Prostate gland (tissue), 2 donors: Measurements from ENCODE around the gene COPE. TPM values are rescaled to one million over a fixed set of nuclear protein-coding genes. Genes with fewer than 3 reads are reported as not detected.

Source experiments
- DNase-seq: peaks from one replicate; pipeline ENCODE4 v3.0.0-alpha.2; 2019; ENCODE audit warnings: low spot score
- H3K27ac ChIP-seq, 2 donors: fragments of 200-600 bp; sonication (generic); 2 replicates each; pipeline ENCODE4 v1.5.1; 2017 to 2019
- H3K27me3 ChIP-seq: fragments of 200-600 bp; sonication (generic); replicated peaks from 2 replicates; pipeline ENCODE4 v1.5.1; 2019; ENCODE audit not compliant: insufficient read depth
- H3K36me3 ChIP-seq, 2 donors: fragments of 200-600 bp; sonication (generic); 1 replicate in 1 of 2; 2 replicates in 1 of 2; pipeline versions ENCODE4 v1.5.1 to v1.8.1; 2017 to 2019
- H3K4me1 ChIP-seq: fragments of 200-600 bp; sonication (generic); replicated peaks from 2 replicates; pipeline ENCODE4 v1.5.1; 2019
- H3K4me3 ChIP-seq, 2 donors: fragments of 200-600 bp; sonication (generic); 2 replicates each; pipeline ENCODE4 v1.5.1; 2017 to 2019
- H3K9me3 ChIP-seq: fragments of 200-600 bp; sonication (generic); 2 replicates; pipeline ENCODE4 v1.5.1; 2017
- POLR2A ChIP-seq: fragments of 450-650 bp; IDR thresholded peaks from one replicate; pipeline ENCODE4 v1.6.1; 2016; ENCODE audit warnings: antibody characterized with exemption, mild to moderate bottlenecking
- POLR2AphosphoS5 ChIP-seq: sonication (generic); formaldehyde crosslinking; IDR thresholded peaks from one replicate; pipeline ENCODE4 v1.6.1; 2017; ENCODE audit warnings: antibody characterized with exemption
- WGBS: methylation state at CpG from one replicate; pipeline ENCODE4 v1.1.5; 2018; 5-methylcytosine and 5-hydroxymethylcytosine counted together
- intact Hi-C: fragments of 100-400 bp; cut with DNase I; formaldehyde crosslinking; loops from one replicate; pipeline ENCODE4 v1.14.2; 2022
- total RNA-seq, 2 donors: library from RNA; depleted of rRNA; stranded (reverse); fragments of >200 nt; gene quantifications; one replicate each; pipeline ENCODE4 v1.1.0, GENCODE V29; 2016
- TF ChIP-seq, protein P1 (sequence below), 4 experiments: fragments of 200-600 bp in 2 of 4; fragments of 450-650 bp in 2 of 4; sonication (generic) in 2 of 4; IDR thresholded peaks; 1 replicate in 3 of 4; 2 replicates in 1 of 4; pipeline ENCODE4 v1.5.1; 2016 to 2019; ENCODE audit warnings: antibody characterized with exemption in 4 of 4, mild to moderate bottlenecking in 2 of 4, moderate library complexity in 2 of 4

The COPE gene
- 100 to 1,000 TPM; 402 to 553 TPM for total RNA-seq

DNA sequence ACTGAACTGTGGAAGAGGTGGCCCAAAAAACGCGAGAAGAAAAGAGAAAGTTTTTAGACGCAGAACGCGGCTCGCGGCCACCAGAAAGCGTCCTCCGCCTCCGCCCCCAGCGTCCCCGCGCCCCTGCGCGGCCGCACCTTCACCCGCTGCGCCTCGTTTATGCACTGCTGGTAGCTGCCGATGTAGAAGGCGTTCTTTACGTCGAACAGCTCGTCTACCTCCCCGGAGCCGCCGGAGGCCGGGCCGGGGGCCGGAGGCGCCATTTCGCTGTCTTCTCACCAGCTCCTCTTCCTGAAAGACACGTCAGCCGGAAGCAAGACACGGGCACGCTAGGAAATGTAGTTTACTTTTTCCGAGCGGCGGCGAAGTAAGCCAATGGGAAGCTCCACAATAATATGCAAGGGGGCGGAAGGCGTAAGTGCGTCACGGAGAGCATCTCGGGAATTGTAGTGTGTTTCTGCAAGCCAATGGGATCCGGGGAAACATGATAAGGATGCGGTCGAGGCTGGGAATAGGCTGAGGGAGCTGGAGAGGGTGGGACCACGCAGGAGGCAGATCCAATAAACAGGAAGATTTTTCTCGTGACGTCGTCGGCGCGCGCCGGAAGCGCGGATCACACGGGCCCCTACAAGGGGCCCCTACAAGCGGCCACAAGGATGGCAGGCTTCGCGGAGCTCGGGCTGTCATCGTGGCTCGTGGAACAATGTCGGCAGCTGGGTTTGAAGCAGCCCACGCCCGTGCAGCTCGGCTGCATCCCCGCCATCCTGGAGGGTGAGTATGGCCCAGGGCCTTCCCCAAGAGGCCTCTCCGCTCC, at the start of gene COPE, which contains the start of gene DDX49:
Gene COPE (minus strand): TSS at position 302 of the 814 bp plus-strand sequence. CDS start 39 bp downstream, at position 263.
Gene DDX49 (plus strand): TSS at position 630 of the 814 bp plus-strand sequence. CDS start 27 bp downstream, at position 657.
- H3K27ac ChIP-seq = peak within 1 kb of the TSS; percentile 79 to 83
- WGBS = 1% methylated on average over 71 of the region's 72 CpGs
- H3K4me1 ChIP-seq = peaks cover 12% of the 10 kb centered on the region
- H3K36me3 ChIP-seq = peaks cover 3 to 7% of the 10 kb centered on the region in 2 donors
- no peaks in the 10 kb centered on the region for H3K27me3 ChIP-seq
- DNase-seq = peak; percentile 99
- H3K9me3 ChIP-seq = no peaks in the 10 kb centered on the region
- peak within 1 kb of the TSS; percentile 69 to 89 for H3K4me3 ChIP-seq
- intact Hi-C loops = no loop called here
- TF ChIP-seq POLR2A (peak; percentile 59), POLR2AphosphoS5 (peak; percentile 98)
- TF ChIP-seq, protein P1, sequence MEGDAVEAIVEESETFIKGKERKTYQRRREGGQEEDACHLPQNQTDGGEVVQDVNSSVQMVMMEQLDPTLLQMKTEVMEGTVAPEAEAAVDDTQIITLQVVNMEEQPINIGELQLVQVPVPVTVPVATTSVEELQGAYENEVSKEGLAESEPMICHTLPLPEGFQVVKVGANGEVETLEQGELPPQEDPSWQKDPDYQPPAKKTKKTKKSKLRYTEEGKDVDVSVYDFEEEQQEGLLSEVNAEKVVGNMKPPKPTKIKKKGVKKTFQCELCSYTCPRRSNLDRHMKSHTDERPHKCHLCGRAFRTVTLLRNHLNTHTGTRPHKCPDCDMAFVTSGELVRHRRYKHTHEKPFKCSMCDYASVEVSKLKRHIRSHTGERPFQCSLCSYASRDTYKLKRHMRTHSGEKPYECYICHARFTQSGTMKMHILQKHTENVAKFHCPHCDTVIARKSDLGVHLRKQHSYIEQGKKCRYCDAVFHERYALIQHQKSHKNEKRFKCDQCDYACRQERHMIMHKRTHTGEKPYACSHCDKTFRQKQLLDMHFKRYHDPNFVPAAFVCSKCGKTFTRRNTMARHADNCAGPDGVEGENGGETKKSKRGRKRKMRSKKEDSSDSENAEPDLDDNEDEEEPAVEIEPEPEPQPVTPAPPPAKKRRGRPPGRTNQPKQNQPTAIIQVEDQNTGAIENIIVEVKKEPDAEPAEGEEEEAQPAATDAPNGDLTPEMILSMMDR (IDR thresholded peaks at IDR 0.05) = peak in 2 of 4 experiments; percentile 6 to 10

DNA sequence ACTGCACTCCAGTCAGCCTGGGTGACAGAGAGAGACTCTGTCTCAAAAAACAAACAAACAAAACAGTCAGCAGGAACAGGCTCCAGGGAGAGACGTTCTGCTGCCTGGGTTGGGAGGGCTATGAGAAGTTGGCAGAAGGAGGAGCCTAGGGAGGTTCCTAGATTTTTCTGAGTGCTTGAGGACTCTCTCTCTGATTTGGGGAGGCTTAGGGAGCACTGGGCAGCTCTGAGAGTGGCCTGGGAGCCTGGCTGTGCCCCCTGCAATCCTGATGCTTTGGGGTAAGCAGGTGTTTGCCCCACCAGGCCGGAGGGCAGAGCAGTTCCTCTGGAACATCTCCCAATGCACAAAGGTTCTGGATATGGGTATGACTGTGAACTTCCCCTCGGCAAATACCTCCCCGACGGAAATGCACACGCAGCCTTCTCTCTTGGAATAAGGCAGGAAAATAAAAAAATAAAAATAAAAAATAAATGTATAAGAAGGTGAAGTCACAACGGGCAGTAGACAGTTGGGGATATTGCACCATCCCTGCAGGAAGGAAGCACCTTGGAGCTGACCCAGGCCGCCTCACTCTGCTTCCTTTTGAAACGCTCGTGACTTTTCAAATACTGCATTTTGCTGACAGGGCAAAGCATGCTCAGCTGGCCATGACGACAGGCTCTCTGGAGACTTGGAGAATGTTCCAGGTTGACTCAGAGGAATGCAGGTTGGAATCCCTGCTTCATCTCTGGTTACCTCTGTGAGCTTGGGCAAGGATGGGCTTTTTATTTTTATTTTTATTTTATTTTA, 48.4 kb upstream of the COPE start:
- peak; percentile 33 for DNase-seq
- Histone ChIP-seq H3K27me3 (no peaks in the 10 kb centered on the region), H3K4me1 (no peaks in the 10 kb centered on the region), H3K27ac (peak overlapping the region; percentile 17 to 32), H3K4me3 (no peak overlapping the region), H3K9me3 (no peaks in the 10 kb centered on the region), H3K36me3 (no peaks in the 10 kb centered on the region)
- no peak for TF ChIP-seq POLR2A
- peak; percentile 77 for TF ChIP-seq POLR2AphosphoS5
- TF ChIP-seq, protein P1 (IDR thresholded peaks at IDR 0.05) = no peak
- intact Hi-C loops = no loop called here
- WGBS = 37% methylated on average over 11 of the region's 11 CpGs

DNA sequence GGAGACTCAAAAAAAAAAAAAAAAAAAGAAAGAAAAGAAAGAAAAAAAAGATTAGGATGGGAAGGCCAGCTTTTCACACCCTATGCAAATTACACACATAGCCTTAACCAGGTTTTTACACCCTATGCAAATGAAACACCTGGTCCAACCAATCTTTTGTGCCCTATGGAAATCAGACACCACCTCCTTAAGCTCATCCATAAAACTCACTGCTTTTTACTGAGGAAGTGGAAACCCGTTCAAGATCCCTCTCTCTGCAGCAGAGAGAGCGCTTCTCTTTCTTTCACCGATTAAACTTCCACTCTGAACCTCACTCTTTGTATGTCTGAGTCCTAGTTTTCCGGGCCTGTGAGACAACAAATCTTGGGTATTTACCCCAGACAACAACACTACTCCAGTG, 47.1 kb upstream of the COPE start:
- DNase-seq = no peak
- Histone ChIP-seq H3K27me3 (no peaks in the 10 kb centered on the region), H3K9me3 (no peaks in the 10 kb centered on the region), H3K27ac (no peak overlapping the region), H3K36me3 (no peaks in the 10 kb centered on the region), H3K4me3 (no peak overlapping the region), H3K4me1 (no peaks in the 10 kb centered on the region)
- WGBS = 33% methylated on average over 4 of the region's 4 CpGs
- TF ChIP-seq, protein P1 (IDR thresholded peaks at IDR 0.05) = no peak
- TF ChIP-seq POLR2AphosphoS5 = no peak
- no peak for TF ChIP-seq POLR2A
- intact Hi-C loops = no loop called here

DNA sequence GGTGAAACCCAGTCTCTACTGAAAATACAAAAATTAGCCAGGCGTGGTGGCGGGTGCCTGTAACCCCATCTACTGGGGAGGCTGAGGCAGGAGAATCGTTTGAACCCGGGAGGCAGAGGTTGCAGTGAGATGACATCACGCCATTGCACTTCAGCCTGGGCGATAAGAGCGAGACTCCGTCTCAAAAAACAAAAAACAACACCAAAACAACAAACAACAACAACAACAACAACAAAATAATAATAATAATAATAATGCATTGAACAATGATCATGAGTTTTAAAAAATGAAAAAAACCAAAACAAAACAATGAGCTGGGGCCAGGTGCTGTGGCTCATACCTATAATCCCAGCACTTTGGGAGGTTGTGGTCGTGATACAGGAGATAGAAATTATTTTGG, 44.9 kb upstream of the COPE start:
- intact Hi-C loops = no loop called here
- no peaks in the 10 kb centered on the region for H3K27me3 ChIP-seq
- no peaks in the 10 kb centered on the region for H3K36me3 ChIP-seq
- H3K27ac ChIP-seq = no peak overlapping the region
- WGBS = 94% methylated on average over 9 of the region's 9 CpGs
- no peak overlapping the region for H3K4me3 ChIP-seq
- H3K4me1 ChIP-seq = no peaks in the 10 kb centered on the region
- DNase-seq = no peak
- no peak for TF ChIP-seq POLR2AphosphoS5
- TF ChIP-seq, protein P1 (IDR thresholded peaks at IDR 0.05) = no peak
- H3K9me3 ChIP-seq = no peaks in the 10 kb centered on the region
